Transverse colon (tissue), 4 donors: ENCODE measurements around the gene ADH1B.

Experiments used
- CTCF ChIP-seq, 5 experiments: fragments of 200-600 bp in 3 of 5; fragments of 450-650 bp in 2 of 5; sonication (generic) in 3 of 5; IDR thresholded peaks; 1 replicate in 2 of 5; 2 replicates in 3 of 5; pipeline ENCODE4 v1.5.1; 2016 to 2017; ENCODE audit warnings: antibody characterized with exemption in 5 of 5, inconsistent platforms in 3 of 5, mild to moderate bottlenecking in 2 of 5, moderate library complexity in 1 of 5
- POLR2AphosphoS5 ChIP-seq, 3 donors: sonication (generic); formaldehyde crosslinking; IDR thresholded peaks; one replicate each; pipeline ENCODE4 v1.6.1; 2016; ENCODE audit warnings: antibody characterized with exemption in 3 of 3

GRCh38 chr4:99324979-99325378 is 3.8 kb upstream of the ADH1B start:
- no peak for TF ChIP-seq CTCF (IDR thresholded peaks at IDR 0.05)
- peak; percentile 83 to 88 (median 86) for TF ChIP-seq POLR2AphosphoS5 (IDR thresholded peaks at IDR 0.05)
